Stimulated activated CD8-positive, alpha-beta memory T cell treated with anti-CD3 and anti-CD28 coated beads, Interleukin-7, amount 100 ng/mL, for 1 hour (primary cell): ENCODE data around the gene F10.
"Not testable (repeated sequence)": the region's sequence is repeated elsewhere in the genome, so short reads cannot be mapped to it uniquely, and the experiment has no call there.

Source experiments
- DNase-seq, 2 donors: peaks; one replicate each; pipeline ENCODE4 v3.0.0-alpha.2; 2020; ENCODE audit warnings: low read depth in 2 of 2

The F10 gene

DNA sequence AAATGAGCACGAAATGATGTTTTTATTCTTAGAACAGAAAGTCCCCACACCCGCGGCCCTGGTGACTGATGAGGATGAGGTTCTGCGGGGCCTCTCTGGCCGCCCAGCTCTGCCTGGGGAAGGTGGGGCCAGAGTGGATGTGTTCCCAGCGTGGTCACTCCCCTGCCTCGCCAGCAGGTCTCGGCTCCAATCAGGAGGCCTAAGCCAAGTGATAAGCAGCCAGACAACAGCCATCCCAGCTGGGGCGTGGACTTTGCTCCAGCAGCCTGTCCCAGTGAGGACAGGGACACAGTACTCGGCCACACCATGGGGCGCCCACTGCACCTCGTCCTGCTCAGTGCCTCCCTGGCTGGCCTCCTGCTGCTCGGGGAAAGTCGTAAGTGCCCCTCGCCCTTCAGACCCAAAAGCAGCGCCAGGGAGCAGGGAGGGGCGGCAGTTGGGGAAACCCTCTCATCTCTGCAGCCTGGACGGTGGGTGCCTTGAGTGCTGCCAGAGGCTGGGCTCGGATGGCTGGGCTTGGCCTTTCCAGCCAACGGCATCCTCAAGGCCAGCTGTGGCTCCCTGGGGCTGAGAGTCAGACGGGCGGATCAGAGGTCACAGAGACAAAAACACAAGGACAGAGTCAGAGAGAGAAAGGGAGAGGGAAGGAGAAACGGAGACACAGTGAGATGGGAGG lies at the start of gene F10:
TSS of gene F10 (plus strand) at position 250 of the 676 bp plus-strand sequence. CDS start at position 307, 57 bp downstream.
- DNase-seq, result no peak

DNA sequence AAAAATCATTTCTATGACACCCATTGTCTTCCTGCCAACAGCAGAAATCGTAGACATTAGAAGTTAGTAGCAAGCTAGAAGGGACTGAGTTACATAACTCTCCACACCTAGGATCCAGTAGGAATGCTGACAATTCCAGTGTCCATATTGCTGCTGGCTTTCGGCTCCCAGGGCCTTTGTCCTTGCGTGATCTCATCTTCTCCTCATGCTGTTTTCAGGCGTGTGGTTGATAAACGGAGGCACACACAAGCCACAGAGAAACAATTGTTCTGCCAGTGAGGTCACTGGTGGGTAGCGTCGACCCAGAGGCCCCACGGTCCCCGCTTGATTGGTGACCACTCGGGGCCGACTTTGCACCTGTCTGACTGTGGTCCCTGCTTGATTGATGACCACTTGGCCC lies 48.7 kb upstream of the F10 start:
- DNase-seq, result no peak

DNA sequence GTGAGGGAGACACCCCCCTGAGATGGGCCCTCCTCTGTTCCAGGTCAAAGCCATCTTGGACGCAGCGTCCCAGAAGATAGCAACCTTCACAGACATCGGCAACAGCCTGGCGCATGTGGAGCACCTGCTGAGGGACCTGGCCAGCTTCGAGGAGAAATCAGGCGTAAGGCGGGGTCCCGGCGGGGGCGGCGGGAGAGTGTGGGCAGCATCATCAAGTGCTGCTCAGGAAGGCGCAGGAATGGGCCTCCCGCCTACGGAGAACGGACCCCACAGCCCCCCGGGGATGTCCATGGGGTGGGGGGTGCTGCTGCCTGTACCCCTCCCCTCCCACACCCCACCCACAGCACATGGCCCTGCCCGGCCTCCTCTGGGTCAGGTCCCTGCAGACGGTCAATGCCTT lies 48.2 kb upstream of the F10 start:
- DNase-seq, result no peak

DNA sequence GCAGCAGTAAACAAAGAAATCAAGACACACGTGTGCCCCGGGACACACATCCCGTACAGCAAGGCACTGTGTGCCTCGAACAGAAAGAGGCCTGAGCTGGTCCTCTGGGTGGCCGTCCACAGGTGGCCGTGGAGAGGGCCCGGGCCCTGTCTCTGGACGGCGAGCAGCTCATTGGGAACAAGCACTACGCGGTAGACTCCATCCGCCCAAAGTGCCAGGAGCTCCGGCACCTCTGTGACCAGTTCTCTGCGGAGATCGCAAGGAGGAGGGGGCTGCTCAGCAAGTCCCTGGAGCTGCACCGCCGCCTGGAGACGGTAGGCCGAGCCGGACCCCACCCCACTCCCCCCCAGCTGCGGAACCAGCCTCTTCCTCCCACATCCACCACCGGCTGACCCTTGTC lies 47.7 kb upstream of the F10 start:
- DNase-seq, result no peak

DNA sequence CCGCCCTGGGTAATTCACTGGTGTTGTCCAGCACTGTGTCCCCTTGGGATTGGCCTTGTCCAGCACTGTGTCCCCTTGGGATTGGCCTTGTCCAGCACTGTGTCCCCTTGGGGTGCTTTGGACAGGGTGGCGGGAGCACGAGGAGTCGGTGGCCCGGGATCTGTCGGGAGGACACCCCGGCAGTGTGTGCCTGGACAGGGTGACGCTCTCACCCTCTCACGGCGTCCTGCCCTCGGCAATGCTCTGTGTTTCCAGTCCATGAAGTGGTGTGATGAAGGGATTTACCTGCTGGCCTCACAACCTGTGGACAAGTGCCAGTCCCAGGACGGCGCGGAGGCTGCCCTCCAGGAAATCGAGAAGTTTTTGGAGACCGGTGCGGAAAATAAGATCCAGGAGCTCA lies 46.9 kb upstream of the F10 start:
- no peak for DNase-seq

DNA sequence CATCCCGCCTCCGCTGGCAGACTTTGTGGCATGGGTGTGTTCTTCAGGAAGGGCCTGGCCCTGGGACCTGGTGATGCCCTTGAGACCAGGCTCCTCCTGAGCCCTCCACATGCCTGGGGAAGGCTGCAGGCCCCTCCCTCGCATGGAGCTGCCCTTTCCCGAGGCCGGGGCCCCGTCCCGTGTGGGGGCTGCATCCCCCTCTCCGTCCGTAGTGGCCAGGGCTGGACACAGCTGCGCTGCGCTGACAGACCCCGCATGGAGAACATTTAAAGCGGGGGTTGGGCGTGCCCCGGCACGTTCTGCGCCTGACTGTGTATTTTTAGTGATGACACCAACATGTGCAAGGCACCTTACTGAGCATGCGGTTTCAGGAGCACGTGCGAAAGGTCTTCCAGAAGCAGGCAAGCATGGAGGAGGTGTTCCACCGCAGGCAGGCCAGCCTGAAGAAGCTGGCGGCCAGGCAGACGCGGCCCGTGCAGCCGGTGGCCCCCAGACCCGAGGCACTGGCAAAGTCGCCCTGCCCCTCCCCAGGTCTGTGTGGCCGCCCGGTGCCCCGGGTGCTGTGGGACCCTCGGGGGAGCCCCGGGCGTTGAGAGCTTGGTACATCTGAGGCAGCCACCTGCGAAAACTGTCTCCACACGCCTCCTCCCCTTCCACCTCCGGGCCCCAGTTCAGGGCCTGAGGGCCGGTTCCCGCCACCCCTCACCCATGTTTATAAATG lies 45.8 kb upstream of the F10 start:
- DNase-seq, result no peak

DNA sequence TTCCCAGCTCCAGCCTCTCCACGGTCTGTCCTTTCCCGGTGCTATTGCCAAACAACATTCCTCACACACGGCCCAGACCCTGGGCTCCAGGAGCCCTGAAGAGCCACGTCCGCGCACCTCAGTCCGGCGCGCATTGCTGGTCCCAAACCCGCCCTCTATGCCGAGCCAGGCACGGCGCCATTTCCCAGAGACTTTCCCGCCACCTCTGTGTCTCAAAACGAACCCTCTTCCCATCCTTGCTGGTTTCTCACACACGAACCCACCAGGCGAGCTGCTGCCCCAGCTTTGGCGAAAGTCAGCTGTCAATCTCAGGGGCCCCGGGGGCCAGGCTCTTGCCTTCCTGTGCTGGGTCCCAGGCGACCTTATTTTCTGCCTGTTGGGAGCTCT lies 45.0 kb upstream of the F10 start:
- DNase-seq, result no peak

DNA sequence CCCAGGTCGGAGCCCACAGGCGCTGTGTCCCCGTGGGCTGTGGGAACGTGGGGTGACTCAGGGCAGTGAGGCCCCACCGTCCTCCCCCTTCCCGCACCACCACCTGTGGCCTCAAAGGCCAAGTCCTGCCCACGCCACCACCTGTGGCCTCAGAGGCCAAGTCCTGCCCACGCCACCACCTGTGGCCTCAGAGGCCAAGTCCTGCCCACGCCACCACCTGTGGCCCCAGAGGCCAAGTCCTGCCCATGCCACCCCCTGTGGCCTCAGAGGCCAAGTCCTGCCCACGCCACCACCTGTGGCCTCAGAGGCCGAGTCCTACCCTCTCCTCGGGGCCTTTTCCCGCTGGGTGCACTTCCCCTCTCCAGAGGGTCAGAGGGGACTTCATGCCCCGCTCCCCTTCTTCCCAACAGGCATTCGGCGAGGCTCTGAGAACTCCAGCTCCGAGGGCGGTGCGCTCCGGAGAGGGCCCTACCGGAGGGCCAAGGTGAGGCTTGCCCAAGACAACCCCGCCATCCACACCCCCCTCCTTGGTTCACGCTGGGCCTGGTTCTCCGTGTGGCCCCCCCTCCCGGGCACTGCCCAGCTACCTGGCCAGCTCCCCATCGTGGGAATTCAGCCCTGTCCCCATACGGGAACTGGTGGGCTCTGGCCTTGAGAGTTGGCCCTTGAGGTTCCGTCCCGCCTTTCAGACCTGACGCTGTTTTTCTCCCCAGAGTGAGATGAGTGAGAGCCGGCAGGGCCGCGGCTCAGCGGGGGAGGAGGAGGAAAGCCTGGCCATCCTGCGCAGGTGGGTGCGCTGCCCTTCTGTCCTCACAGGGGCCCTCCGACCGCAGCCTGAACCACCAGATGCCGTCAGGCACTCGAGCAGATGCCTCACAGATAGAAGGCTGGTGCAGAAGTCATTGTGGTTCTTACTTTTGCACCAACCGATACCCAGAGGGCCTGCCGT lies 44.4 kb upstream of the F10 start:
- DNase-seq, result no peak

DNA sequence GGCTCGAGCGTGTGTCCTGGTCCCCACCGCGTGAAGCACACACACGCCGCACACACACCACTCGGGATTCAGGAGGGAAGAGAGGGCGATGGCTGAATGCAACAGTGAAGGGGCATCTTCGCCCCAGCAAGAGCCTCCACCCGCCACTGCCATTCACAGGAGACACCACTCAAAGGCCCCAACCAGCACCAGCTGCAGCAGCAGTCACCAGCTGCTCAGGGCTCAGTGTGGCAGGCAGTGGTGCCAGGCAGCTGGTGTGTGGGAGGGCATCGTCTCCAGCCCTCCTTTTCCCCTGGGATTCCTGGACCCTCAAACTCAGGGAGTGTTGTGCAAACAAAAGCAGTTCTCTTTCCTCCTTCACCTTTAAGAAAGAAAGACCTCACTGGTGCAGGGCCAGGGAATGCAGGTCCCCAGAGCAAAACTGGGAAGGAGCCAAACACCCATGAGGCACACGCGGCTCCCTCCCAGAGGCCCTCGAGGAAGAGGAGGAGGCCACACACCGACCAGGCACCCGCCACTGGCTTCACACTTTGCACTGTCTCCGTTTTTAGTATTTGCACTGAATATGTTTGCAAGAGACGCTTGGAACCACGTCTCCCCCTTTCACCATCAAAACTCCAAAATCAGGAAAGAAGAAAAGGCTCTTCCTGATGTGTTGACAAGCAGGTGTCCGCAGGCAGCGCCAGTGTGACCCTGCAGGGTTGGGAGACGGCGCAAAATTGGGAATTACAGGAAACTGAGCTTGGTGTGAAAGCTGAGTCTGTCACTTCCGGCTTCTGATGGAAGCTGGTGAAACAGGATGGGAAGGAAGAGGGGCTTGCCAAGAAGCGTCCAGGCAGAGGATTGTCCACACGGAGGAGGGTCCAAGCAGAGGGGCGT lies 43.5 kb upstream of the F10 start:
- no peak for DNase-seq

DNA sequence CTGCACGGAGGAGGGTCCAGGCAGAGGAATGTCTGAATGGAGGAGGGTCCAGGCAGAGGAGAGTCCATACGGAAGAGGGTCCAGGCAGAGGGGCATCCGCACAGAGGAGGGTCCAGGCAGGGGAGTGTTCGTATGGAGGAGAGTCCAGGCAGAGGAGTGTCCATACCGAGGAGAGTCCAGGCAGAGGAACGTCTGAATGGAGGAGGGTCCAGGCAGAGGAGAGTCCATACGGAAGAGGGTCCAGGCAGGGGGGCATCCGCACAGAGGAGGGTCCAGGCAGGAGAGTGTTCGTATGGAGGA lies 42.9 kb upstream of the F10 start:
- DNase-seq, result not testable (repeated sequence)

DNA sequence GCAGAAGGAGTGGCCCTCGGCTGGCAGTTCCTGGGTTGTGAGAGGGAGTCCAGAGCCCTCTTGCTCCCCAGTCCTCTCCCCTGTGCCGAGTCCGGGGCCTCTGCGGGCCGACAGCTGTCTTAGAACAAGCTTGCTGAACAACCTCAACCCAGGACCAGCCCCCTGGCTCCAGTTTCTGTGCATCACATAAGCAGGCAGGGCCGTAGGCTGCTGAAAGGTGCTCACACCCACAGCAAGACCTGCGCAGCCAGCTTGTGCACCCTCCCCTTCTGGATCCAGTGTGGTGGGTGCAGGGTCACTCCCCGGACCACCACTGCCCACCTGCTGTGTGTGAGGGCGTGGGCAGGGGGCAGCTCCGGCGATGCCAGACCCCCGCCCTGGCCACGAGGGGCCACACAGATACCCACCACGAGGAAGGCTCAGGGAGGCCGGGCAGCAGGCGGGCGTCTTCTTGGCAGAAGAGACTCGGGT lies 42.2 kb upstream of the F10 start:
- no peak for DNase-seq

DNA sequence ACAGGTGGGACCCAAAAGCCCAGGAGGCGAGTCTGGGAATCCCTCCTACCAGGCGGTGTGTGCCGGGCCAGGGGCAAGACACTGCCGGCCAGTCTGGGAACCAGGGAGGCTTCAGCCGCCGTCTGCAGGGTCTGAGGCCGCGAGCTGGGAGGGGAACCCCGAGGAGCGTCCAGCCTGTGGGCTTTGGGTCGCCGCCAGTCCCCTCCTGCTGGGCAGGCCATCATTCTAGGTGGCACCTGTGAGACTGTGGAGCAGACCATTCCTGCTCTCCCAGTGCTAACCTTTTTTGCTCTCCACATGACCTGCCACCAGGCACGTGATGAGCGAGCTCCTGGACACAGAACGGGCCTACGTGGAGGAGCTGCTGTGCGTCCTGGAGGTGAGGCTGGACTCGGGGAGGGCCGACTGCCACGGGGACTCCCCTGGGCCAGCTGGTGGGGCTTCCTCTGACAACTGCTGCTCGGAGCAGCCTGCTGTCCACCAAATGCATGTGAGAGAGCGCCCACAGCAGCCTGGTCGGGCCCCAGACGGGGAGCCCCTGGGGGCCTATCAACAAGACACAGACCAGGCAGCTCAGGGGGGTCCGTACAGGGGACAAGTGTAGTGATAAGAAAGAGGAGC lies 41.6 kb upstream of the F10 start:
- DNase-seq, result no peak

DNA sequence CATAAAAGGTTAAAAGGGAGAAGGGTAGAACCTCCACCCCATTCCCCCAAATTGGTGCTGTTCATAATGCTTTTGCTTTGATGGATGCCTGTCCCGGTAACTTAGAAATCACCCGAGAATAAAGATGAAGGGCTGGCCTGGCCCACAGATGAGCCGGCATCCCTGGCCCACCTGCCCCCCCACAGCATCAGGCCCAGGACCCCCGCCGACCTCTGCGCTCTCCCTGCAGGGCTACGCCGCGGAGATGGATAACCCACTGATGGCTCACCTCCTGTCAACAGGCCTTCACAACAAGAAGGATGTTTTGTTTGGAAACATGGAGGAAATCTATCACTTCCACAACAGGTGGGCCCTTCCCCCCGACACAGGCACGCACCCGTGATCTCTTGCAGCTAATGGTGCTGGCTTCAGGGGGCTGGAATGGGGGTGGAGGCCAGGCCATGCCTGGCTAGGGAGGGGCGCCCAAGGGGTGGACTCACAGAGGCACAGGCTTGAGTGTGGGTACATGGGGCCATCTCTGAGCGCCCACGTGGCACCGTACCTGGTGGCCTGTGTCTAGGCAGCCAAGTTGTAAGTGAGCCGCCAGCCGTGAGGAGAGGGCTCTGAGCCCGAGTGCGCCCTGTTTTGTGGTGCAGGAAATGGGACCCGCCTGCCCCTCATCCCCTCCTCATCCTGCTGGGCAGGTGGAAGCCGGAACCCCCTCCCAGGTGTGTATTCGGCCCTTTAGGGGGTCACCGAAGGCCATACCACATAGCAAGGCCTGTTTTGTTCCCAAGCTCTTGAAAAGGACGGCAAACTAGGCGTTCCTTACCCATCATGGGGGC lies 40.2 kb upstream of the F10 start:
- DNase-seq, result no peak

DNA sequence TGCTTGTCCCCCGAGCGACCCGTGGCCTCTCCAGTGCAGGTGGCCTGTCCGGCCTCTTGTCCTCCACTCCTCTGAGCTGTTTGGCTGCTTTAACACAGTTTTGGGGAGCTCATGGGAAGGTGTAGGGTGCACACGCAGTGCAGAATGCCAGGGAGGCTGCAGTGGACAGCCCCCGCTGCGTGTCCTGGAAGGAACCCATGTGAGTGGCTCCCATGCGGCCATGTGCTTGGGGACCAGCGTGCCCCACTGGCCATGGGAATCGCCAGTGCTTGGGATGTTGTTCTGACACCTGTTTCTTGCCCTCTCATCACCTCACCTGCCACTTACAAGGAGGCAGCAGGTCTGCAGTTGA lies 39.6 kb upstream of the F10 start:
- DNase-seq, result no peak

DNA sequence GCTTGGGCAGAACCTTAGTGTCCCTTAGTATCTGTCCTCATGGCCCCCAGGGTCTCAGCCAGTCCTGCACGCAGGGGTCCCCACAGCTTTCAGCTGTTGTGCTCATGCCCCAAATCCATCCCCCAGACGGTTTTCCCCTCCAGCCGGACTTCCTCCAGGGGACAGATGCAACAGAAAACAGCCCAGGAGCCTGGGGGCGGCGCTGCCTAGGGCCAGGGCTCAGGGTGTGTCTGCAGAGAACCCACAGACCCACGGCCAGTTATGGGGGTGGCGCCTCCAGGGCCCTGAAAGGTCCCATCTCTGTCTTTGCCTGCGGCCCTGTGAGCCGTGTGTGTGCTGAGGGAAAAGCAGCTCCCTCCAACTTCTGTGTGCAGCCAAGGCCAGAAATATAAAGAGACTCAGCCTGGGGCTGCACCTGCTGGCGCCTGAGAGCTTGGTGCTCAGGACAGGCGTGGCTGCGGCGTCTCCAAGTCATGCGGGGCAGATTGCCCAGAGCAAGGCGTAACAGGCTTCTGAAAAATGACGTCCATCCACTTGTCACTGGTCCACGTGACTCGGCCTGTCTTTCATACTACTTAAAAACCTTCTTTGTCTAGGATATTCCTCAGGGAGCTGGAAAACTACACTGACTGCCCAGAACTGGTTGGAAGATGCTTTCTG lies 39.1 kb upstream of the F10 start:
- DNase-seq, result no peak

DNA sequence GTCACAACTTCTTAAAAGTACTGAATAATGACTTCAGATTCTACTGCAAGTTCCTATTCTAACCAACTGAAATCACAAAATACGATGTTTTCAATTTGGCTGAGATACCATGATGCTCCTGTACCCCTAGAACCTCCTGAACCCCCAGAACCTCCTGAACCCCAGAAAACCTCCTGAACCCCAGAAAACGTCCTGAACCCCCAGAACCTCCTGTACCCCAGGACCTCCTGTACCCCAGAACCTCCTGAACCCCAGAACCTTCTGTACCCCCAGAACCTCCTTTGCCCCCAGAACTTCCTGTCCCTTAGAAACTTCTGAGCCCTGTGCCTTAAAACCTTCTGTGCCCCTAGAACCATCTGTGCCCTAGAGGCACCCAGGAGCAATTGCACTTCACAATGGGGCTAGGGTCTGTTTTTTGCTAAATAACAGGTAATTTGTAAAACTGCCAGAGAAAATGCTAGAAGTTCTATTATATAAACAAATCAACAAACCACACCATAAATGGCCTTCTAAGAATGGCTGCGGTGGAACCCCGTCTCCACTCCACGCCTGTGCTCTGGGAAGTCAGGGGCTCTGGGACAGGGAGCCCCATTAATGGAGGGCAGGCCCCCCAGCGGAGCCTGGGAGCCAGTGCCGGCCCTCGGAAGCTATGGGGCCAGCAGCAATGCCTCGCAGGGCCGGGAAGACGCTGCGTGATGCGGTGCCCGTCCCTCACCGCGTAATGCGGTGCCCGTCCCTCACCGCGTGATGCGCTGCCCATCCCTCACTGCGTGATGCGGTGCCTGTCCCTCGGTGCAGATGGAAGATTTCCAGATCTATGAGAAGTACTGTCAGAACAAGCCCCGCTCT lies 38.3 kb upstream of the F10 start:
- no peak for DNase-seq

DNA sequence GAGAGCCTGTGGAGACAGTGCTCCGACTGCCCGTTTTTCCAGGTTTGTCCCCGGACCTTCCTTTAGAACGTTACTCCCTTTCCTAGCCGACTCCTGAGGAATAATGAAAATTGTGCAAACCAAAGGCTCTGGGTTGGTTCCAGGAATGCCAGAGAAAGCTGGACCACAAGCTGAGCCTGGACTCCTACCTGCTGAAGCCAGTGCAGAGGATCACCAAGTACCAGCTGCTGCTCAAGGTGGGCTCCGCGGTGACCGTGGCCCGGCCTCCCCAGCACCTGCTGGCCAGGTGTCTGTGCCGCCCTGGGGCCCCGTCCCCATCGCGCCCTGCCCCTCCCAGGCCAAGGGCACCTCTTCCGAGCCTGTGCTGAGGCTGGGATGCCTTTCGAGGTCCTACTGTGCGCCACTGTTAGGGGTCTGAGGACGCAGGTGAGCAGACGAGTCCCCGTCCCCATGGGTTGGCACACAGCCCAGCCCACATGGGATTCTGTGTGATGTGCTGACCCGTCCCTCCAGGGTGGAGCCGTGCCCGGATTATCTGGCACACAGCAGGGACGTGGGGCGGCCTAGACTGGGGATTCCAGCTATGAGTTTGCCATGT lies 37.6 kb upstream of the F10 start:
- no peak for DNase-seq

DNA sequence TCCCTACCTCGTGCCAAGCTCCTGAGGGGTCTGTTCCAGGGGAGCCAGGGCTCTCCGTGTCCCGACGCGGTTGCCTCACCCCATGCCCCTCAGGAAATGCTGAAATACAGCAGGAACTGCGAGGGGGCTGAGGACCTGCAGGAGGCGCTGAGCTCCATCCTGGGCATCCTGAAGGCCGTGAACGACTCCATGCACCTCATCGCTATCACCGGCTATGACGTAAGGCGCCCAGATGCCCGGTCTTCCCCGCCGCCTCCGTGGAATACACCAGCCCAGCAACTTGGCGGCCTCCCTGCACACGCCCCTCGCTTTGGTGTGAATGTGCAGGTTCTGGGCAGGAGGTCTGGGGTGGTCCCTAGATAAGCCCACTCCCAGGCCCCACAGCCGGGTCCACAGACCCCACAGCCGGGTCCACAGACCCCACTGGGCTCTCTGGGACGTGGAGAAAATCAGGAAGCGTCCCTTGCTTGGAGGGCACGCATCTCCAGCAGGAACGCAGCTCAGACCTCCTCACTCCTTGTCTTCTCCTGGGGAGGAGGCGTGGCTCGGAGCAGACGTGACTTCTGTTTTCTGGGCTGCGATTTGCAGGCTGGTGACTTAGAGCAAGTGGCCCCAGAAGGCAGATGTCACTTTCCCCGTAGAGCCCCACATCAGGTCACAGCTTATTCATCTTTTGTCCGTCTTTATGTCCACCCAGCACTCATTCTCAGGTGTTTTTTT lies 36.4 kb upstream of the F10 start:
- no peak for DNase-seq
